GM12865 (cell line): ENCODE data around the gene MYO15A.

Experiments used
- DNase-seq: peaks from one replicate; pipeline ENCODE4 v3.0.0; 2010; ENCODE audit warnings: low read depth
- H3K4me3 ChIP-seq: 2 replicates; pipeline ENCODE4 v1.5.1; 2011; ENCODE audit warnings: mild to moderate bottlenecking, low read depth, low read length, control low read depth
- CTCF ChIP-seq: IDR thresholded peaks from 2 replicates; pipeline ENCODE4 v1.5.1; 2011; ENCODE audit warnings: low read length, control low read depth, low read depth, inconsistent platforms; ENCODE audit not compliant: insufficient read depth; ENCODE audit errors: missing control alignments

The MYO15A gene

DNA sequence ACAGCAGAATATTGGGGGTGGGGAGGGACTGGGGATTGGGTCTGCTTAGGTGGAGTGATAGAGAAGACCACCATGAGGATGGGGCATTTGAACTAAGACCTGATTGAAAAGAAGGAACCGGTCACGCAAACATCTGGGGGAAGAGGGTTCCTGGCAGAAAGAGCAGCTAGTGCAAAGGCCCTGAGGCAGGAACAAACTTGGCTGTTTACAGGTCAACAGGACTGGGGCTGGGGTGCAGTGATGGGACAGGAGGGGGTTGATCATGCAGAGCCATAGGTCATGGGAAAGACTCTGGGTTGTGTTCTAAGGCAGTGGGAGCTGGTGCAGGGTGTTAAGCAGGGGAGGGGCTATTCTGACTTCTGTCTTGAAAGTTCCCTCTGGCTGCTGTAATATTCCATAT lies 18.9 kb upstream of the MYO15A start:
- DNase-seq, result no peak
- no peak for TF ChIP-seq CTCF
- no peak overlapping the region for H3K4me3 ChIP-seq

- DNase-seq, result no peak
- H3K4me3 ChIP-seq, result no peak overlapping the region
- TF ChIP-seq CTCF, result no peak
These were observed 14.7 kb upstream of the MYO15A start for GRCh38 chr17:18093616-18094408.

GRCh38 chr17:18094409-18094807 lies 14.1 kb upstream of the MYO15A start:
- DNase-seq, result no peak
- H3K4me3 ChIP-seq, result no peak overlapping the region
- no peak for TF ChIP-seq CTCF

DNA sequence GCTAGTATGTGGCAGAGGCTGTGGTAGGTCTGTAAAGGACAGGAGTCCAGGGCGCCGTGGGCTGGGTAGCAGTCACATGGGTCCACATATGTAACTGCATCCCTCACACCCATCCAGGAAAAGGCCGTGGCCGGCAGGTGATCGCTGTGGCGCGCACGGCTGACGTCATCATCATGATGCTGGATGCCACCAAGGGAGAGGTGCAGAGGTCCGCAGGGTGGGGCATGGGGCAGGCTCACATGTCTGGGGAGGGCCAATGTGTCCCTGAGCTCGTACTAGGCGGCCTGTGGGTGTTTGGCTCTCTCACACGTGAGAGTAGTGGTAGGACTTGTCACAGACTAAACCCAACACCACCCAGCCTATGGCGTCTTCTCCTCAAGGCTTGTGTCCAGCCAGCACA lies 9.0 kb upstream of the MYO15A start:
- DNase-seq, result no peak
- H3K4me3 ChIP-seq, result no peak overlapping the region
- TF ChIP-seq CTCF, result no peak

DNA sequence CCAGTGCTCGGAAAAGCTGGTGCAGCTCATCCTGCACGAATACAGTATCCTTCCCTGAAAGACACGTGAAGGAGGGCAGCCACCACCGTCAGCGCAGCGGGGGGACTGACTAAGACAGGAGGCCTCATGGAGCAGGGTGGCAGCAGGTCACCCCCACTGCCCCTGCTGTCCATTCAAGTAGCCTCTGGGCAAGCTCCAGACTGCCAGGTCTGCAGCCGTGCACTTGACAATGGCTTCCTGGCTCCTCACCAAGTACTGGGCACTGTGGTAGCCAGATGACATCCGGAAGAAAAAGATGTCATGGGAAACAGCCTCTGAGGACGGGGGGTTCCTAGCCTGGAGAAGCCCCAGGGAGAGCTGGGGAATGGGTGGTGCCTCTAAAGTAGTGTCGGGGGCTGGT lies 7.9 kb upstream of the MYO15A start:
- TF ChIP-seq CTCF, result no peak

DNA sequence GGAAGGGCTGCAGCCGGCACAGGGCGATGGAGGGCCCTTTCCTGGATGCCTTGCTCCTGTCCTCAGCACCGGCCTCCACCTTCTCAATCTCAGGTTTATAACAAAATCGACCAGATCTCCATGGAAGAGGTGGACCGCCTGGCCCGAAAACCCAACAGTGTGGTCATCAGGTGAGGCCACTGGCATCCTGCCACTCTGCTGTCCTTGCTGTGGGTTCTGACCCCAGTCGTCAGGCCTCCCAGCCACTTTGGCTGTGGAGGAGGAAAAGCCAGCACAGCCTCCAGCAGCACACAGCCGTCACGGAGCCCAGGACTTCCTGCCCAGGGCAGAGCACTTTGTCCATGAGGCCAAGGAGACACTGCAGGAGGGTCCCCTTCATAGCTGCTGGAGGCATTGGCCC lies 6.7 kb upstream of the MYO15A start:
- DNase-seq, result no peak
- TF ChIP-seq CTCF, result no peak
- H3K4me3 ChIP-seq, result no peak overlapping the region

More for the DNA sequence above, 7.9 kb upstream of the MYO15A start:
- no peak for DNase-seq
- no peak overlapping the region for H3K4me3 ChIP-seq

- H3K4me3 ChIP-seq, result no peak overlapping the region
- no peak for DNase-seq
- TF ChIP-seq CTCF, result no peak
These were observed 5.9 kb upstream of the MYO15A start for GRCh38 chr17:18102640-18103039.
